Dedifferentiated amniotic fluid mesenchymal stem cell (primary cell): ENCODE measurements around the gene SLC24A4.

Experiments used
- DNase-seq: peaks from one replicate; pipeline ENCODE4 v3.0.0-alpha.2; 2016; ENCODE audit errors: extremely low spot score

SLC24A4 gene

GRCh38 chr14:92475451-92476187 lies 152.7 kb downstream of the SLC24A4 start:
- DNase-seq: no peak

- DNase-seq: no peak
Measured at GRCh38 chr14:92480856-92481255, 157.9 kb downstream of the SLC24A4 start.

GRCh38 chr14:92481386-92481785 lies 158.4 kb downstream of the SLC24A4 start:
- DNase-seq: no peak

- DNase-seq: no peak
Measured at GRCh38 chr14:92481811-92482555, 159.0 kb downstream of the SLC24A4 start.

GRCh38 chr14:92482621-92483319 lies 159.8 kb downstream of the SLC24A4 start:
- no peak for DNase-seq

GRCh38 chr14:92484132-92484823 lies 161.3 kb downstream of the SLC24A4 start:
- no peak for DNase-seq

GRCh38 chr14:92486881-92487280 lies 163.9 kb downstream of the SLC24A4 start:
- DNase-seq: peak; percentile 34

GRCh38 chr14:92487513-92488133 lies 164.7 kb downstream of the SLC24A4 start:
- no peak for DNase-seq

- no peak for DNase-seq
Measured at GRCh38 chr14:92489394-92490238, 166.7 kb downstream of the SLC24A4 start.

GRCh38 chr14:92490239-92490959 lies 167.4 kb downstream of the SLC24A4 start:
- DNase-seq: no peak

GRCh38 chr14:92491782-92492181 lies 168.8 kb downstream of the SLC24A4 start:
- no peak for DNase-seq

- no peak for DNase-seq
Measured at GRCh38 chr14:92492258-92492657, 169.3 kb downstream of the SLC24A4 start.

GRCh38 chr14:92493024-92493423 lies 170.1 kb downstream of the SLC24A4 start:
- no peak for DNase-seq

GRCh38 chr14:92493492-92493891 lies 170.5 kb downstream of the SLC24A4 start:
- DNase-seq: no peak

GRCh38 chr14:92494512-92494911 lies 171.5 kb downstream of the SLC24A4 start:
- DNase-seq: no peak

- peak; percentile 79 for DNase-seq
Measured at GRCh38 chr14:92495027-92495426, 172.1 kb downstream of the SLC24A4 start.

GRCh38 chr14:92496191-92496857 lies 173.4 kb downstream of the SLC24A4 start:
- DNase-seq: no peak

- no peak for DNase-seq
Measured at GRCh38 chr14:92497391-92497790, 174.4 kb downstream of the SLC24A4 start.

- no peak for DNase-seq
Measured at GRCh38 chr14:92499234-92499633, 176.3 kb downstream of the SLC24A4 start.
